ENCODE data around the gene TCEANC.
"Not testable (repeated sequence)": the region's sequence is repeated elsewhere in the genome, so short reads cannot be mapped to it uniquely, and the experiment has no call there.

Gene TCEANC

DNA sequence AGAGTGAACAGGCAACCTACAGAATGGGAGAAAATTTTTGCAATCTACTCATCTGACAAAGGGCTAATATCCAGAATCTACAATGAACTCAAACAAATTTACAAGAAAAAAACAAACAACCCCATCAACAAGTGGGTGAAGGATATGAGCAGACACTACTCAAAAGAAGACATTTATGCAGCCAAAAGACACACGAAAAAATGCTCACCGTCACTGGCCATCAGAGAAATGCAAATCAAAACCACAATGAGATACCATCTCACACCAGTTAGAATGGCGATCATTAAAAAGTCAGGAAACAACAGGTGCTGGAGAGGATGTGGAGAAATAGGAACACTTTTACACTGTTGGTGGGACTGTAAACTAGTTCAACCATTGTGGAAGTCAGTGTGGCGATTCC lies 11.3 kb upstream of the TCEANC start:
- H3K4me1 ChIP-seq (ENCODE audit: control insufficient read depth, low read depth, low read length); H3K36me3 ChIP-seq (ENCODE audit: control insufficient read depth, low read depth, low read length); H3K27me3 ChIP-seq (ENCODE audit: control insufficient read depth, insufficient read depth, low read length); H3K27ac ChIP-seq (ENCODE audit: low read length); H3K4me3 ChIP-seq (ENCODE audit: low read length); H3K9ac ChIP-seq (ENCODE audit: low read length); H3K9me3 ChIP-seq (ENCODE audit: control insufficient read depth, low read depth, low read length): not testable (repeated sequence)

GRCh38 chrX:13645464-13646153 lies 7.3 kb upstream of the TCEANC start:
- H3K9me3 ChIP-seq (ENCODE audit: control insufficient read depth, low read depth, low read length), result no peaks in the 10 kb centered on the region
- no peak overlapping the region for H3K4me3 ChIP-seq (ENCODE audit: low read length)
- peaks cover 6% of the 10 kb centered on the region for H3K4me1 ChIP-seq (ENCODE audit: control insufficient read depth, low read depth, low read length)
- H3K9ac ChIP-seq (ENCODE audit: low read length), result no peak overlapping the region
- no peaks in the 10 kb centered on the region for H3K27me3 ChIP-seq (ENCODE audit: control insufficient read depth, insufficient read depth, low read length)
- no peak overlapping the region for H3K27ac ChIP-seq (ENCODE audit: low read length)
- no peaks in the 10 kb centered on the region for H3K36me3 ChIP-seq (ENCODE audit: control insufficient read depth, low read depth, low read length)

DNA sequence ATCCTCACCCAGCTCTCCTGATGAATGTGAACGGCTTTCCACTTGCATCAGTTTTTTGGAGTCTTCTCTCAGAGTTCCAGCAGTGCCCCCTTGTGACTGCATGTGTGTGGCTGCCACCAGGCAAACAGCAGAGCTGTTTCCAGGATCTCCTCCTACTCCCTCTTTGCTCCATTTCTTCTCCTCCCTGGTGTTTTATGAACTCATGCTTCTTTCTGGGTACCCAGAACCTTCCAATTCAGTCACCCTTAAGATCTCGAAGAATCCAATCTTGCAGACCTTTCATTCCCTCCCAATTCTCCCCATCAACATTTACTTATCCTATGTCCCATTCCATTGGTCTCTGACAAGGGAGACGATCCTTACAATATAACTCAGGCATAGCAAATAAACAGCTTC lies 6.8 kb upstream of the TCEANC start:
- Histone ChIP-seq H3K9ac (ENCODE audit: low read length) (no peak overlapping the region), H3K4me3 (ENCODE audit: low read length) (no peak overlapping the region), H3K4me1 (ENCODE audit: control insufficient read depth, low read depth, low read length) (peaks cover 6% of the 10 kb centered on the region), H3K36me3 (ENCODE audit: control insufficient read depth, low read depth, low read length) (no peaks in the 10 kb centered on the region), H3K27me3 (ENCODE audit: control insufficient read depth, insufficient read depth, low read length) (no peaks in the 10 kb centered on the region), H3K27ac (ENCODE audit: low read length) (no peak overlapping the region), H3K9me3 (ENCODE audit: control insufficient read depth, low read depth, low read length) (no peaks in the 10 kb centered on the region)

DNA sequence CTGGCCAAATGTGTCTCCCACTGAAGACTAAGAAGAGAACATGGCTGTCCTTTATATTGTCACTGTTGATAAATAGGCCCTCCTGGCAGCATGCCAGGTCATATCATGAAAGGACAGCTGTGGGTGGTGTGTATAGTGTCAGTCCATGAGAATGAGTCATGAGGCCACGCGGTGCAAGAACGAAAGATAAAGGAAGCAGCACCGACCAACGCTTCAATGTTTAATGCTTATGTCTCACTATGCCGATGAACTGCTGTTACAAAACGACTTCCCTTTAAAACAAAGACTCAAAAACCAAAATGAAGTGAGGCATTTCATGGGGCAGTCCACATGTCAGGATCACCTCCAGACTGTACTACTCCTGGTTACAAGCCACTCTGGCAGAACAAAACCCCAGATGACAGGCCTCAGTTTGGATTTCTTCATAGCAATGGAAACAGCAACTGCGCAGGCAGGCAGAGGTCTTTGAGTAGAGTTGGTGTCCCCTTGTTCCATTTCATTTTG lies 5.2 kb upstream of the TCEANC start:
- no peak overlapping the region for H3K4me3 ChIP-seq (ENCODE audit: low read length)
- no peaks in the 10 kb centered on the region for H3K27me3 ChIP-seq (ENCODE audit: control insufficient read depth, insufficient read depth, low read length)
- H3K4me1 ChIP-seq (ENCODE audit: control insufficient read depth, low read depth, low read length), result peaks cover 6% of the 10 kb centered on the region
- no peaks in the 10 kb centered on the region for H3K36me3 ChIP-seq (ENCODE audit: control insufficient read depth, low read depth, low read length)
- no peak overlapping the region for H3K9ac ChIP-seq (ENCODE audit: low read length)
- H3K27ac ChIP-seq (ENCODE audit: low read length), result no peak overlapping the region
- H3K9me3 ChIP-seq (ENCODE audit: control insufficient read depth, low read depth, low read length), result no peaks in the 10 kb centered on the region

DNA sequence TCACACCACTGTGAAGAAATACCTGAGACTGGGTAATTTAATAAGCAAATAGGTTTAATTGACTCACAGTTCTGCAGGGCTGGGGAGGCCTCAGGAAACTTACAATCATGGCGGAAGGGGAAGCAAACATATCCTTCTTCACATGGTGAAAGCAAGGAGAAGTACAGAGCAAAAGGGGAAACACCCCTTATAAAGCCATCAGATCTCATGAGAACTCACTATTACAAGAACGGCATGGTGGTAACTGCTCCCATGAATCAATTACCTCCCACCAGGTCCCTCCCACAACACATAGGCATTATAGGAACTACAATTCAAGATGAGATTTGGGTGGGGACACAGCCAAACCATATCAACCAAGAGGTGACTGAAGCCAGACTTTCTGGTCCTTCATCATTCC lies 4.6 kb upstream of the TCEANC start:
- not testable (repeated sequence) for H3K4me1 ChIP-seq (ENCODE audit: control insufficient read depth, low read depth, low read length); H3K27ac ChIP-seq (ENCODE audit: low read length); H3K36me3 ChIP-seq (ENCODE audit: control insufficient read depth, low read depth, low read length); H3K4me3 ChIP-seq (ENCODE audit: low read length); H3K9ac ChIP-seq (ENCODE audit: low read length); H3K27me3 ChIP-seq (ENCODE audit: control insufficient read depth, insufficient read depth, low read length); H3K9me3 ChIP-seq (ENCODE audit: control insufficient read depth, low read depth, low read length)

- Histone ChIP-seq H3K27me3 (ENCODE audit: control insufficient read depth, insufficient read depth, low read length) (no peaks in the 10 kb centered on the region), H3K9ac (ENCODE audit: low read length) (no peak overlapping the region), H3K9me3 (ENCODE audit: control insufficient read depth, low read depth, low read length) (no peaks in the 10 kb centered on the region), H3K27ac (ENCODE audit: low read length) (no peak overlapping the region), H3K4me1 (ENCODE audit: control insufficient read depth, low read depth, low read length) (peaks cover 6% of the 10 kb centered on the region), H3K36me3 (ENCODE audit: control insufficient read depth, low read depth, low read length) (no peaks in the 10 kb centered on the region), H3K4me3 (ENCODE audit: low read length) (no peak overlapping the region)
Observed at GRCh38 chrX:13649838-13650237, 3.1 kb upstream of the TCEANC start.

DNA sequence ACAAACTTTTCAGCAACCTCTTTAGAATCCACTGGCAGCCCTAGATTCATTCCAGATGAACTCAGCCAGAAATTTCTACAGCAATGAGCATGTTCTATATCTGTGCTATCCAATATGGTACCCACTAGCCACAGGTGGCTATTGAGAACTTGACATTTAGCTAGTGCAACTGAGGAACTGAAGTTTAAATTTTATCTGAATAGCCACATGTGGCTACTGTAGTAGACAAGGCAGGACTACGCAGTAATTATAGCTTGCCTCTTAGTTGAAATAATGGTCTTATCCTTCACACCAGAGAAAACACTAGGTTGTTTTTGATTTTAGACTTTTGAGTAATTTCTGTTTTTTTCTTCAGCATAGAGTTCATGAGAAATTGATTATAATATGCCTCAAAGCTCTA lies 2.6 kb upstream of the TCEANC start:
- H3K9ac ChIP-seq (ENCODE audit: low read length), result no peak overlapping the region
- no peak overlapping the region for H3K4me3 ChIP-seq (ENCODE audit: low read length)
- no peaks in the 10 kb centered on the region for H3K9me3 ChIP-seq (ENCODE audit: control insufficient read depth, low read depth, low read length)
- peaks cover 6% of the 10 kb centered on the region for H3K4me1 ChIP-seq (ENCODE audit: control insufficient read depth, low read depth, low read length)
- H3K36me3 ChIP-seq (ENCODE audit: control insufficient read depth, low read depth, low read length), result no peaks in the 10 kb centered on the region
- no peak overlapping the region for H3K27ac ChIP-seq (ENCODE audit: low read length)
- no peaks in the 10 kb centered on the region for H3K27me3 ChIP-seq (ENCODE audit: control insufficient read depth, insufficient read depth, low read length)

GRCh38 chrX:13651150-13651549 lies 1.8 kb upstream of the TCEANC start:
- Histone ChIP-seq H3K27ac (ENCODE audit: low read length) (no peak overlapping the region), H3K36me3 (ENCODE audit: control insufficient read depth, low read depth, low read length) (peaks cover 6% of the 10 kb centered on the region), H3K4me1 (ENCODE audit: control insufficient read depth, low read depth, low read length) (no peaks in the 10 kb centered on the region), H3K4me3 (ENCODE audit: low read length) (no peak overlapping the region), H3K9me3 (ENCODE audit: control insufficient read depth, low read depth, low read length) (no peaks in the 10 kb centered on the region), H3K27me3 (ENCODE audit: control insufficient read depth, insufficient read depth, low read length) (no peaks in the 10 kb centered on the region), H3K9ac (ENCODE audit: low read length) (no peak overlapping the region)

- Histone ChIP-seq H3K4me3 (ENCODE audit: low read length) (peak overlapping the region; percentile 93), H3K9me3 (ENCODE audit: control insufficient read depth, low read depth, low read length) (no peaks in the 10 kb centered on the region), H3K36me3 (ENCODE audit: control insufficient read depth, low read depth, low read length) (peaks cover 9% of the 10 kb centered on the region), H3K4me1 (ENCODE audit: control insufficient read depth, low read depth, low read length) (no peaks in the 10 kb centered on the region), H3K27ac (ENCODE audit: low read length) (no peak overlapping the region), H3K27me3 (ENCODE audit: control insufficient read depth, insufficient read depth, low read length) (no peaks in the 10 kb centered on the region), H3K9ac (ENCODE audit: low read length) (peak overlapping the region; percentile 53)
Observed at GRCh38 chrX:13652287-13652793, 601 bp upstream of the TCEANC start.

- Histone ChIP-seq H3K4me3 (ENCODE audit: low read length) (peak overlapping the region; percentile 93), H3K9me3 (ENCODE audit: control insufficient read depth, low read depth, low read length) (no peaks in the 10 kb centered on the region), H3K4me1 (ENCODE audit: control insufficient read depth, low read depth, low read length) (peaks cover 4% of the 10 kb centered on the region), H3K36me3 (ENCODE audit: control insufficient read depth, low read depth, low read length) (peaks cover 9% of the 10 kb centered on the region), H3K27ac (ENCODE audit: low read length) (no peak overlapping the region), H3K27me3 (ENCODE audit: control insufficient read depth, insufficient read depth, low read length) (no peaks in the 10 kb centered on the region), H3K9ac (ENCODE audit: low read length) (peak overlapping the region; percentile 53)
Observed at GRCh38 chrX:13654116-13654515, 1.2 kb downstream of the TCEANC start.

DNA sequence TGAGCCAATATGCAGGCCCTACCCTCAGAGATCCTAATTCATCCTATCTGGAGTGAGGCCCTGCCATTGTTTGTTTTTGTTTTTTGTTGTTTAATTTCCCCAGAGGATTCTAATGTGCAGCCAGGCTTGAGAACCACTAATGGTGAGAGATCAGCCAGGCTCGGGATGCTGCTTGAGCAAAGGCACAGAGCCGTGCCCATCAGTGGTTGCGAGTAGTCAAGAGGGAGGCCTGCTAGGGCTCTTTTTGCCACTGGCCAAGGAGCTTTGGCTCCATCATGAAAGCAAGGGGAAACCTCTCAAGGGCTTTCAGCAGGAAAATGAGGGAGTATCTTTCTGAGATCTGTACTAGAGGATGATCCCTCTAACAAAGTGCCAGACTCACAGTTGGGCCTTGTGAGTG lies 2.7 kb downstream of the TCEANC start:
- no peak overlapping the region for H3K9ac ChIP-seq (ENCODE audit: low read length)
- H3K27me3 ChIP-seq (ENCODE audit: control insufficient read depth, insufficient read depth, low read length), result no peaks in the 10 kb centered on the region

GRCh38 chrX:13658602-13659001 lies 5.7 kb downstream of the TCEANC start:
- peaks cover 30% of the 10 kb centered on the region for H3K36me3 ChIP-seq (ENCODE audit: control insufficient read depth, low read depth, low read length)
- H3K4me1 ChIP-seq (ENCODE audit: control insufficient read depth, low read depth, low read length), result peaks cover 6% of the 10 kb centered on the region
- H3K27ac ChIP-seq (ENCODE audit: low read length), result no peak overlapping the region
- no peaks in the 10 kb centered on the region for H3K27me3 ChIP-seq (ENCODE audit: control insufficient read depth, insufficient read depth, low read length)
- no peaks in the 10 kb centered on the region for H3K9me3 ChIP-seq (ENCODE audit: control insufficient read depth, low read depth, low read length)
- H3K4me3 ChIP-seq (ENCODE audit: low read length), result peak overlapping the region; percentile 36
- H3K9ac ChIP-seq (ENCODE audit: low read length), result peak overlapping the region; percentile 28

More for the DNA sequence above, 2.7 kb downstream of the TCEANC start:
- H3K27ac ChIP-seq (ENCODE audit: low read length), result no peak overlapping the region
- H3K36me3 ChIP-seq (ENCODE audit: control insufficient read depth, low read depth, low read length), result peaks cover 13% of the 10 kb centered on the region
- H3K9me3 ChIP-seq (ENCODE audit: control insufficient read depth, low read depth, low read length), result no peaks in the 10 kb centered on the region
- no peak overlapping the region for H3K4me3 ChIP-seq (ENCODE audit: low read length)
- H3K4me1 ChIP-seq (ENCODE audit: control insufficient read depth, low read depth, low read length), result peaks cover 6% of the 10 kb centered on the region
